ENCODE measurements around the gene SLC9C1.

DNA sequence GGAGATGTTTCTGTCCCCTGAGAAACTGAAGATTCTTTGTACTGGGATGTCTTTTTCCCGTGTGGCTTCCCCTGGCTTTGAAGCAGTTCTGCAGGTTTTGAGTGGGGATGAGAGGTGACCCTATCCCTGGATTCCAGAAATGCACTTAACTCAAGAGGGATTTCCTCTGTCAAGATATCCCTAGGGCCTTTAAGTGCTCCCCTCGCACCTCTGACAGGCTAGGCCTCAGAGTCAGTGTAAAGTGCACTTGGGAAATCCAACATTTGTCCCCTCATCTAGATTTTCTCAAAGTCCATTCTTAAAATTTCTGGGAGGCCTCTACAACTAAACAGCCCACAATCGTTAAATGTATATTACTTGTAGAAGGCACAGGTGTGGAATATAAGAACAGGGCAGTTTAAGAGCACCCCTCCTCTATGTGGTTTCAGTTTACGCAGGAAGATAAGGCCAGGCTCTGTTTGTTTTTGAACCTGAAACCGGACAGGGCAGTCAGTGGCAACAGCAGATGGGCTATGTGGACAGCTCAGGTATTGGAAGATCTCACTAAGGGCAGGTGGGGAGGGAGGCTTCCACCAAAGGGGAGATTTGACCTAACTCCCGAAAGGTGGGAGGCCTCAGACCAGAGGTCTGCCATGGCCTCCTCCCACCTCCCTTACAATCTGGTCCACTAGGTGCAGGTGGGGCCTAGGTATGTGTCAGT lies 203.0 kb downstream of the SLC9C1 start:
- no peak for TF ChIP-seq POLR2A (IDR thresholded peaks at IDR 0.05)
- TF ChIP-seq, protein P1, sequence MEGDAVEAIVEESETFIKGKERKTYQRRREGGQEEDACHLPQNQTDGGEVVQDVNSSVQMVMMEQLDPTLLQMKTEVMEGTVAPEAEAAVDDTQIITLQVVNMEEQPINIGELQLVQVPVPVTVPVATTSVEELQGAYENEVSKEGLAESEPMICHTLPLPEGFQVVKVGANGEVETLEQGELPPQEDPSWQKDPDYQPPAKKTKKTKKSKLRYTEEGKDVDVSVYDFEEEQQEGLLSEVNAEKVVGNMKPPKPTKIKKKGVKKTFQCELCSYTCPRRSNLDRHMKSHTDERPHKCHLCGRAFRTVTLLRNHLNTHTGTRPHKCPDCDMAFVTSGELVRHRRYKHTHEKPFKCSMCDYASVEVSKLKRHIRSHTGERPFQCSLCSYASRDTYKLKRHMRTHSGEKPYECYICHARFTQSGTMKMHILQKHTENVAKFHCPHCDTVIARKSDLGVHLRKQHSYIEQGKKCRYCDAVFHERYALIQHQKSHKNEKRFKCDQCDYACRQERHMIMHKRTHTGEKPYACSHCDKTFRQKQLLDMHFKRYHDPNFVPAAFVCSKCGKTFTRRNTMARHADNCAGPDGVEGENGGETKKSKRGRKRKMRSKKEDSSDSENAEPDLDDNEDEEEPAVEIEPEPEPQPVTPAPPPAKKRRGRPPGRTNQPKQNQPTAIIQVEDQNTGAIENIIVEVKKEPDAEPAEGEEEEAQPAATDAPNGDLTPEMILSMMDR (IDR thresholded peaks at IDR 0.05) = no peak
- TF ChIP-seq EP300 (IDR thresholded peaks at IDR 0.05; ENCODE audit: low read depth) = no peak
- peak in 2 of 3 donors; percentile 41 to 48 for TF ChIP-seq POLR2AphosphoS5 (IDR thresholded peaks at IDR 0.05)
